ENCODE measurements around the gene TMEM30A.
A peak's percentile ranks its signal among the peaks of the same experiment; 100 is the strongest.

TMEM30A gene

GRCh38 chr6:75283907-75284631, 523 bp downstream of the TMEM30A start (continued):
- TF ChIP-seq ZNF791 (tag by site-specific recombination; IDR thresholded peaks at IDR 0.05): no peak
- no peak for TF ChIP-seq ZNF654 (tag by site-specific recombination; IDR thresholded peaks at IDR 0.05; ENCODE audit: low read depth)
- no peak for TF ChIP-seq ZNF274 (IDR thresholded peaks at IDR 0.05; ENCODE audit: low read length)
- TF ChIP-seq ZNF274 (tag by site-specific recombination; IDR thresholded peaks at IDR 0.05; ENCODE audit: borderline replicate concordance): no peak
- TF ChIP-seq ZNF133 (tag by site-specific recombination; IDR thresholded peaks at IDR 0.05): no peak
- TF ChIP-seq ZNF354C (tag by site-specific recombination; IDR thresholded peaks at IDR 0.05; ENCODE audit: borderline replicate concordance, low read depth): no peak
- TF ChIP-seq OVOL3 (tag by site-specific recombination; IDR thresholded peaks at IDR 0.05): no peak
- TF ChIP-seq ZNF664 (tag by site-specific recombination; IDR thresholded peaks at IDR 0.05): no peak
- TF ChIP-seq ZNF777 (tag by site-specific recombination; IDR thresholded peaks at IDR 0.05; ENCODE audit: borderline replicate concordance): no peak; the same call in 1 of the 2 replicates
- no peak; the same call in 1 of the 2 replicates for TF ChIP-seq ZXDB (tag by site-specific recombination; IDR thresholded peaks at IDR 0.05)
- TF ChIP-seq ELK4 (IDR thresholded peaks at IDR 0.05; ENCODE audit: borderline replicate concordance, low read depth, low read length): no peak
- TF ChIP-seq ZBTB49 (tag by site-specific recombination; IDR thresholded peaks at IDR 0.05; ENCODE audit: low read depth): no peak
- peak; percentile 78 for TF ChIP-seq ZFHX2 (tag by site-specific recombination; conservative IDR thresholded peaks at IDR 0.05)
- no peak for TF ChIP-seq ZNF76 (tag by site-specific recombination; IDR thresholded peaks at IDR 0.05; ENCODE audit: borderline replicate concordance, low read depth)
- TF ChIP-seq TCF7L2 (IDR thresholded peaks at IDR 0.05; ENCODE audit: borderline replicate concordance, low read depth, low read length): no peak
- no peak for TF ChIP-seq ZBTB17 (tag by site-specific recombination; IDR thresholded peaks at IDR 0.05)
- no peak for TF ChIP-seq ZEB2 (tag by site-specific recombination; IDR thresholded peaks at IDR 0.05)
- TF ChIP-seq ZNF18 (tag by site-specific recombination; IDR thresholded peaks at IDR 0.05): no peak
- no peak for TF ChIP-seq ZNF510 (tag by site-specific recombination; IDR thresholded peaks at IDR 0.05; ENCODE audit: insufficient replicate concordance)
- TF ChIP-seq ZBTB1 (tag by site-specific recombination; IDR thresholded peaks at IDR 0.05): no peak
- no peak for TF ChIP-seq ZBTB20 (tag by site-specific recombination; IDR thresholded peaks at IDR 0.05)
- TF ChIP-seq OSR2 (tag by site-specific recombination; IDR thresholded peaks at IDR 0.05): no peak
- peak; percentile 8 for TF ChIP-seq SP2 (tag by site-specific recombination; IDR thresholded peaks at IDR 0.05)
- TF ChIP-seq HOXD13 (CRISPR knock-in tag; IDR thresholded peaks at IDR 0.05; ENCODE audit: borderline replicate concordance): 0 out of 2 replicates have a peak, but pooled peaks have one; percentile 33
- no peak; the same call in 1 of the 2 replicates for TF ChIP-seq ZSCAN30 (tag by site-specific recombination; IDR thresholded peaks at IDR 0.05)
- no peak for TF ChIP-seq ZNF146 (tag by site-specific recombination; IDR thresholded peaks at IDR 0.05)
- TF ChIP-seq ZNF416 (tag by site-specific recombination; IDR thresholded peaks at IDR 0.05): no peak
- TF ChIP-seq ZNF121 (tag by site-specific recombination; IDR thresholded peaks at IDR 0.05): no peak
- no peak for TF ChIP-seq GFI1B (tag by site-specific recombination; IDR thresholded peaks at IDR 0.05)
- no peak for TF ChIP-seq ZBTB6 (tag by site-specific recombination; IDR thresholded peaks at IDR 0.05)
- TF ChIP-seq ZNF366 (tag by site-specific recombination; conservative IDR thresholded peaks at IDR 0.05): no peak
- no peak for TF ChIP-seq MZF1 (tag by site-specific recombination; IDR thresholded peaks at IDR 0.05; ENCODE audit: borderline replicate concordance)
- TF ChIP-seq SCRT2 (tag by site-specific recombination; IDR thresholded peaks at IDR 0.05): no peak

Measured in HEK293 (cell line).